ENCODE measurements around the gene C2orf42.
"Not testable (repeated sequence)": the region's sequence is repeated elsewhere in the genome, so short reads cannot be mapped to it uniquely, and the experiment has no call there.

Gene C2orf42

GRCh38 chr2:70131344-70132143, 59.3 kb downstream of the C2orf42 start:
- DNase-seq, result not testable (repeated sequence)

- no peak for DNase-seq
Measured at GRCh38 chr2:70128005-70128404, 62.8 kb downstream of the C2orf42 start.

DNA sequence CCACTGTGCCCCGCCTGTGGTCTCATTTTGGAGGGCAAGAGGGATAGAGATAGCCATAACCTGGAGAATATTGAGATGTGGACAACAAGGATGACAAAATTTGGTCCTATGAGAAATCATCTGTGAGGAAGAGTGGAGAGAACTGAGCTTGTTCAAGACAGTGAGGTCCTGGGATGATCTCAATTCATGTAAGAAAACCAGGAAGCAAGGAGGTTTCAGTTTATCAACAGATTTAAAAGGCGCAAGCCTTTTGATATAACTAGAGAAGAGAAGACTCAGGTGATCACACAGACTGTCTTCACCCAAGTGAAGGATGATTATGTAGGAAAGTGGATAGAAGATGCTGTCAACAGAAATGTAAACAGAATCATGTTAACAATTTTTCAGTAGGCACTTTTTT, 64.4 kb downstream of the C2orf42 start:
- DNase-seq, result no peak

DNA sequence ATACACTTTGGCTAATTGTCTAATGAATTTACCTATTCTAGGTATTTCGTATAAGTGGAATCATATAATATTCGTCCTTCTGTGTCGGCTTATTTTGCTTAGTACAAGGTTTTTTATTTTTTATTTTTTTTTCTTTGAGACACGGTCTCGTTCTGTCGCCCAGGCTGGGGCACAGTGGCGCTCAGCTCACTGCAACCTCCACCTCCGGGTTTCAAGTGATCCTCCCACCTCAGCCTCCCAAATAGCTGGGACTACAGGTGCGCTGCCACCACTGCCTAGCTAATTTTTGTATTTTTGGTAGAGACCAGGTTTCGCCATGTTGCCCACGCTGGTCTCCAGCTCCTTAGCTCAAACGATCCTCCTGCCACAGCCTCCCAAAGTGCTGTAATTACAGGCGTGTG, 65.3 kb downstream of the C2orf42 start:
- DNase-seq, result no peak

GRCh38 chr2:70124983-70125480, 65.8 kb downstream of the C2orf42 start:
- DNase-seq, result peak; percentile 79

- no peak for DNase-seq
Measured at GRCh38 chr2:70123829-70124116, 67.0 kb downstream of the C2orf42 start.

- DNase-seq, result no peak
Measured at GRCh38 chr2:70123051-70123828, 67.6 kb downstream of the C2orf42 start.

- DNase-seq, result no peak
Measured at GRCh38 chr2:70122470-70122869, 68.3 kb downstream of the C2orf42 start.

DNA sequence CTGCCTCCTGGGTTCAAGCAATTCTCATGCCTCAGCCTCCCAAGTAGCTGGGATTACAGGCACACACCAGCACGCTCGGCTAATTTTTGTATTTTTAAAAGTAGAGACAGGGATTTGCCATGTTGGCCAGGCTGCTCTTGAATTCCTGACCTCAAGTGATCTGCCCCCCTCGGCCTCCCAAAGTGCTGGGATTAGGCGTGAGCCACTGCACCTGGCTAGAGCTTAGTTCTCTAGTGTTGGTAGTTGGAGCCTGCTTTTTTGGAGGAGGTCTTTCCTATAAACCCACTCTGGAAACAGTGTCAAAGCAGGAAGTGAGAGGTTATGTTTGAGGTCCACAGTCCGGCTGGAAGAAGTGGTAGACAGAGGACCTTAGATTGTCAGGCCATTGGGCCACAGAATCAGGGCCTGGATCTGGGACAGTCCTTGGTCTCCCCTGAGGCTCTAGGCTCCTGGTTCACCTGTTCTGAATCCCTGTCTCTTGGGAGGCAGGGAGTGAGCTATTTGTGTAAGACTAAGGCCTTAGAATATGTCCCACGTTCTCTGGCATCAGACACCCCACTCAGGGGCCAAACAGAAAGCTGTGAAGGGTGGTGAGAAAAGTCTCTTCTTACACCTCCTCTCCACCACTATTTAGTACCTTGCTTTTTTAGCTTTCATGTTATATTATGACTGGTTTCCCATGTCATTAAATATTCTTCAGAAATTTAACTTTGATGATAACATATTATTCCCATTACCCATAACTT, 69.0 kb downstream of the C2orf42 start:
- no peak for DNase-seq

- no peak for DNase-seq
Measured at GRCh38 chr2:70118798-70119454, 71.9 kb downstream of the C2orf42 start.

GRCh38 chr2:70116936-70117552, 73.8 kb downstream of the C2orf42 start:
- DNase-seq, result no peak

DNA sequence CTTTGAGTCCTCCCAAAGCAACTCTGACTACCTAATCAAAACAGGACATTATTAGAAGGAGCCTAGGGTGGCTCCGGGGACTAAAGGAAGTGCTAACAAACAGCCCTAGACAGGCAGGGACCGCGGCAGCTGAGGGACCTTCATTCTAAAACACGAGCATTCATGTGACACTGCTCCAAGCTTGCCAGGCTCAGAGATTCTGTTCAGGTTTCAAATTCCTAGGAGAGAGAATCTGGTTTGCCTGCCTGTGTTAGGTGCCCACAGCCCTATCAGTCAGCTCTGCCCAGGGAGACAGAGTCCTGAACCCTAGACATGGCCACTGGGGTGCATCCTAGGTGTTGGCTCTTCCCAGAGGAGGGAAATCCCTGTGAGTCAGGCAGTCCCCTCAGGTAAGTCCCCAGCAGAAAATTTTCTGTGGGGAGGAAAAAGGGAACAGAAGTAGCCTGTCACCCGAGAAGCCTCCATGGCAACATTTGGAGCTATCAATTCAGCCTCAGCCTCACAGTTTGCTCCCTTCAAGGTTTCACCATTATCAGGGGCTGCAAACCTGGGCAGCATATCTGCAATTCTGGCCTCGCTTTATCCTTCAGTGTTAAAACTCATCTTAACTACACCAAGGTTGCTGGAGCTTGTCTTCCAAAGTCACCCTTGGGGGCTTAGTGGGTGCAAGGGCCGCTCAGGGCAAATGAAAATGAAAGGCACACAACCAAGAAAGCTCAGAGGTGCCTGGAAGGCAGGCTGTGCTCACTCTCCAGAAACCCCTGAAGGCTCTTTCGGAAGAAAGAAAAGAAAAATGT, 75.0 kb downstream of the C2orf42 start:
- DNase-seq, result no peak

DNA sequence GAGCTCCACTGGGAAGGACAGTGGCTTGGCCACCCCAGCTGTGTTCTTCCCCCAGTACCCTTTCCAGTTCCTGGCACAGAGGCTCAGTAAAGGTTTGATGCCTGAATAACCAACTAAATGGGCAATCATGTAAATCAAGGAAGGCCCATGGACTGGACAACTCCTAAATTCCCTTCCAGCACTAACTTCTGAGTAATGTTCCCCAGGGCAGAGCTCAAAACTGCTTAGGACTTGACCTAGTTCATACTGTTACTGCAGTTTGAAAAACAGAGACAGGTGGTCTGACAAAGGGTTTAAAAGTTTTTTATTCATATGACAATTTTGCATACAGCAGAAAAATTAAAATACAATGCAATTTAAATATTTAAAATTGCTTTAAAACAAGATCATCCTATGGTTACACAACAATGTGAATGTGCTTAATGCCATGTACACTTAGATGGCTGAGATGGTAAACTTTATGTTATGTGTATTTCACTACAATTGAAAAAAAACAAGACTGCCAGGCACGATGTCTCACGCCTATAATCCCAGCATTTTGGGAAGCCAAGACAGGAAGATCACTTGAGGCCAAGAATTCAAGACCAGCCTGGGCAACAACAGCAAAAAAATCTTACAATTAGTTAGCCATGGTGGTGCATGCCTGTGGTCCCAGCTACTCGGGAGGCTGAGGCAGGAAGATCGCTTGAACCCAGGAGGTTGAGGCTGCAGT, 77.3 kb downstream of the C2orf42 start:
- no peak for DNase-seq

DNA sequence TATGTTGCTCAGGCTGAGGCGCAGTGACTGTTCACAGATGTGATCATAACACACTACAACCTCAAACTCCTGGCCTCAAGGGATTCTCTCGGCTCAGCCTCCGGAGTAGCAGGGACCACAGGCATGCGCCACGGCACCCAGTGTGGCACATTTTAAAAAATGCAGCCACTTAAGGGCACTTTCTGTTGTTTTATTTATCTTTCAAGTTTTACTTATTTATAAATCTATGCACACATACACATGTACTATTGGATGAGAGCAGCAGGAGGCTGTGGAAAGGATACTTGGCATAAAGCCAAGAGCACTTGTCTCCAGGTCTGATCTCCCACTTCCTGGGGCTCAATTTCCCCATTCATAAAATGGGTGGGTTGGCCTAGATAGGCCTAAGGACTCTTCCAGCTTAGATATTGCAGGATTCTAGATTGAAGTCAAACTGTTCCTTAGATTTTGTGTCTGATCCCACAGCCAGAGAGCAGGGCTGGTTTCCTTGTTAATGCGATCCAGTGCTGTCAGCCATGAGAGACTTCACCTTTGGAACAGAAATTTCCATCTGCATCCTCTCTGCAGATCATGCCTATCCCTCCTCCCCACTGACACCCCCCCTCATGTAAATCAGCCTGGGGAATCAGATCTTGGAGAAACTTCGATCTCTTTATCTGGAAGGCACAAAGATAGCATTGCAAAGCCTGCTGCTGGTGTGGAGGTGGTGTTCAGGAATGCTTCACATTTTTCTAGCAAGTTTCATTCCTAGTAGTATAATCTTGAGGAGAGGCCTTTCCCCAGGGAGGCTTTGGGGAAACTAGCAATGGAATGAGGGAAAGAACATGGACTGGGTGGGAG, 78.8 kb downstream of the C2orf42 start:
- DNase-seq, result no peak

DNA sequence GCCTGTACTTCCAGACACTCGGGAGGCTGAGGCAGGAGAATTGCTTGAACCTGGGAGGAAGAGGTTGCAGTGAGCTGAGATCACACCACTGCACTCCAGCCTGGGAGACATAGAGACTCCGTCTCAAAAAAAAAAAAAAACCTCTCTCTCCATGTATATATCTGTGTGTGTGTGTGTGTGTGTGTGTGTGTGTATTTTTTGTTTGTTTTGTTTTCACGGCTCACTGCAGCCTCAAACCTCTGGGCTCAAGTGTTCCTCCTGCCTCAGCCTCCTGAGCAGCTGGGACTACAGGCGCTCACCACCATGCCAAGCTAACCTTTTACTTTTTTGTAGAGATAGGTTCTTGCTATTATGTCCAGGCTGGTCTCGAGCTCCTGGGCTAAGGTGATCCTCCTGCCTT, 80.4 kb downstream of the C2orf42 start:
- DNase-seq, result not testable (repeated sequence)

DNA sequence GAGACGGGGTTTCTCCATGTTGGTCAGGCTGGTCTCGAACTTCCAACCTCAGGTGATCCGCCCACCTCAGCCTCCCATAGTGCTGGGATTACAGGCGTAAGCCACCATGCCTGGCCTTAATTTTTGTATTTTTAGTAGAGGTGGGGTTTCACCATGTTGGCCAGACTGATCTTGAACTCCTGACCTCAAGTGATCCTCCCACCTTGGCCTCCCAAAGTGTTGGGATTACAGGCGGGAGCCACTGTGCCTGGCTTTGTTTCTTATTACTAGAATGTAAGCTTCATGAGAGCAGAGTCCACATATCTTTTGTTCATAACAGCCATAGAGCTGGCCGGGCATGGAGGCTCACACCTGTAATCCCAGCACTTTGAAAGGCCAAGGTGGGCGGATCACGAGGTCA, 84.7 kb downstream of the C2orf42 start:
- not testable (repeated sequence) for DNase-seq

DNA sequence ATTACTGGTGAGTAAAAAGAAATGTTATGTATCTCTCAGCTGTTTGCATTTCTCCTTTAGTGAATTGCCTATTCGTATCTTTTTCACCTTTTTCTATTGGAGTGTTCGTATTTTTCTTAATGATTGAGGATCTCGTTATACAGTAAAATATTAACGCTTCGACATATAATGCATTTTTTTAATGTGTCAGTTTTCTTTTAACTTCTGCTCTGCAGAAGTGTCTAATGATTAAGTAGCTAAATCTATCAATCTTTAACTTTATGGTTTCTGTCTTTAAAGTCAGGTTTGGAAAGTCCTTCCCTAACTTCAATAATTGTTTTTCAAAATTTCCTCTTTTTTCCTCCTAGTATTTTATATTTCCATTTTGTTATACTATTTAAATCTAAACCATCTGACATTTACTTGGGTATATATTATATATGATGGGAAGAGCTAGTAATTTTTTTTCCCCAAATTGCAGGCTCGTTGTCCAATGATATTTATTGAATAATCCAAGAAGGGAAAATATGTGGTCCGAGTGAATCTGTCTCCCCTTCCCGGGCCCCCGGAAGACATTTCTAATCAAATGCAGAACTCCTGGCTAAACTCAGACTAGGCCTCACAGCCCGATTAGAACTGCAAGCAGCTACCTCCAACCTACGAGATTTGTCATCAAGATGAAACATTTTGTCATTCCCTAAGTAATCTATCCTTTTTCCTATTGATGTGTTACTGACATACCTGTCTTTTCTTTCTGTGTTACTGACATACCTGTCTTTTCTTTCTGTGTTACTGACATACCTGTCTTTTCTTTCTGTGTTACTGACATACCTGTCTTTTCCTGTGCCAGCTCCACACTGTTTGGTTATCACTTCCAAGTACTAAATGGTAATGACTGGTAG, 86.3 kb downstream of the C2orf42 start:
- no peak for DNase-seq

- no peak for DNase-seq
Measured at GRCh38 chr2:70103531-70104061, 87.2 kb downstream of the C2orf42 start.
